ENCODE measurements around the gene SMYD3. TPM values are rescaled to one million over a fixed set of nuclear protein-coding genes. Genes with fewer than 3 reads are reported as not detected.

SMYD3 gene
- total RNA-seq, 4 donors from 2014 or later, result 12.0 to 15.0 (median 13.2) TPM

- no peak for DNase-seq (ENCODE audit: extremely low spot score)
- intact Hi-C loops (cut with DNase I), result no loop called here
- Histone ChIP-seq H3K27ac (replicated peaks in 1 of 4) (no peak overlapping the region), H3K4me1 (no peaks in the 10 kb centered on the region), H3K36me3 (no peaks in the 10 kb centered on the region), H3K27me3 (no peaks in the 10 kb centered on the region), H3K4me3 (no peak overlapping the region), H3K9me3 (no peaks in the 10 kb centered on the region)
- WGBS, result 94% methylated on average over 2 of the region's 2 CpGs
- TF ChIP-seq POLR2A (IDR thresholded peaks at IDR 0.05; ENCODE audit: low read depth), result no peak
Measured at GRCh38 chr1:246415028-246415427, 92.1 kb downstream of the SMYD3 start.

- Histone ChIP-seq H3K27me3 (no peaks in the 10 kb centered on the region), H3K4me3 (no peak overlapping the region), H3K36me3 (no peaks in the 10 kb centered on the region), H3K4me1 (no peaks in the 10 kb centered on the region), H3K9me3 (no peaks in the 10 kb centered on the region), H3K27ac (replicated peaks in 1 of 4) (no peak overlapping the region)
- DNase-seq (ENCODE audit: extremely low spot score), result no peak
- TF ChIP-seq CTCF (IDR thresholded peaks at IDR 0.05) (no peak), EP300 (IDR thresholded peaks at IDR 0.05) (no peak), POLR2AphosphoS5 (IDR thresholded peaks at IDR 0.05) (no peak), POLR2A (IDR thresholded peaks at IDR 0.05; ENCODE audit: low read depth) (no peak)
- WGBS, result 94% methylated on average over 7 of the region's 7 CpGs
- intact Hi-C loops (cut with DNase I), result no loop called here
Measured at GRCh38 chr1:246413430-246413829, 93.6 kb downstream of the SMYD3 start.

GRCh38 chr1:246404078-246404477, 103.0 kb downstream of the SMYD3 start:
- no peaks in the 10 kb centered on the region for H3K36me3 ChIP-seq
- intact Hi-C loops (cut with DNase I), result no loop called here
- 80% methylated on average over 7 of the region's 7 CpGs for WGBS
- no peak for DNase-seq (ENCODE audit: extremely low spot score)
- no peak overlapping the region for H3K27ac ChIP-seq (replicated peaks in 1 of 4)
- no peak overlapping the region for H3K4me3 ChIP-seq
- no peaks in the 10 kb centered on the region for H3K4me1 ChIP-seq
- H3K9me3 ChIP-seq, result no peaks in the 10 kb centered on the region
- TF ChIP-seq CTCF (IDR thresholded peaks at IDR 0.05) (no peak), POLR2A (IDR thresholded peaks at IDR 0.05; ENCODE audit: low read depth) (no peak), EP300 (IDR thresholded peaks at IDR 0.05) (no peak), POLR2AphosphoS5 (IDR thresholded peaks at IDR 0.05) (no peak)
- H3K27me3 ChIP-seq, result no peaks in the 10 kb centered on the region

GRCh38 chr1:246398126-246398813, 108.8 kb downstream of the SMYD3 start:
- H3K9me3 ChIP-seq, result no peaks in the 10 kb centered on the region
- 70% methylated on average over 7 of the region's 7 CpGs for WGBS
- no peaks in the 10 kb centered on the region for H3K27me3 ChIP-seq
- no peak for DNase-seq (ENCODE audit: extremely low spot score)
- no peak for TF ChIP-seq CTCF (IDR thresholded peaks at IDR 0.05)
- TF ChIP-seq POLR2A (IDR thresholded peaks at IDR 0.05; ENCODE audit: low read depth), result no peak
- TF ChIP-seq POLR2AphosphoS5 (IDR thresholded peaks at IDR 0.05), result no peak
- no peak for TF ChIP-seq EP300 (IDR thresholded peaks at IDR 0.05)
- H3K4me1 ChIP-seq, result no peaks in the 10 kb centered on the region
- H3K36me3 ChIP-seq, result no peaks in the 10 kb centered on the region
- no peak overlapping the region for H3K27ac ChIP-seq (replicated peaks in 1 of 4)
- no peak overlapping the region for H3K4me3 ChIP-seq
- intact Hi-C loops (cut with DNase I), result no loop called here

- WGBS, result 100% methylated on average over 4 of the region's 5 CpGs
- no peak for TF ChIP-seq POLR2A (IDR thresholded peaks at IDR 0.05; ENCODE audit: low read depth)
- no peak for TF ChIP-seq POLR2AphosphoS5 (IDR thresholded peaks at IDR 0.05)
- TF ChIP-seq EP300 (IDR thresholded peaks at IDR 0.05), result no peak
- TF ChIP-seq CTCF (IDR thresholded peaks at IDR 0.05), result no peak
- no peak for DNase-seq (ENCODE audit: extremely low spot score)
- no peaks in the 10 kb centered on the region for H3K9me3 ChIP-seq
- no peaks in the 10 kb centered on the region for H3K4me1 ChIP-seq
- intact Hi-C loops (cut with DNase I), result no loop called here
- no peak overlapping the region for H3K27ac ChIP-seq (replicated peaks in 1 of 4)
- no peaks in the 10 kb centered on the region for H3K36me3 ChIP-seq
- H3K27me3 ChIP-seq, result no peaks in the 10 kb centered on the region
- no peak overlapping the region for H3K4me3 ChIP-seq
Measured at GRCh38 chr1:246397046-246397445, 110.0 kb downstream of the SMYD3 start.
